Activated CD4-positive, alpha-beta memory T cell treated with anti-CD3 and anti-CD28 coated beads, Interleukin-2, amount 10 ng/mL, durations not matched to agents 7 days and 5 days (primary cell): ENCODE measurements around the gene SUB1. TPM values are rescaled to one million over a fixed set of nuclear protein-coding genes. Genes with fewer than 3 reads are reported as not detected.

Experiments used
- CTCF ChIA-PET: fragments of 350-600 bp; sonication (Branson Sonifier 250); formaldehyde crosslinking; loops from one replicate; lab custom pipeline; 2021; ENCODE audit warnings: antibody characterized with exemption, inconsistent platforms; lab: Charles Lee
- POLR2A ChIA-PET: fragments of 350-600 bp; sonication (Branson Sonifier 250); formaldehyde crosslinking; loops from one replicate; lab custom pipeline; 2021; ENCODE audit warnings: antibody characterized with exemption; lab: Charles Lee
- DNase-seq: peaks from one replicate; pipeline ENCODE4 v3.0.0-alpha.2; 2020
- H3K27ac Mint-ChIP-seq: one replicate; pipeline ENCODE4 v1.8.0; 2021; ENCODE audit warnings: mild to moderate bottlenecking, mixed read lengths
- H3K27me3 Mint-ChIP-seq: one replicate; pipeline ENCODE4 v1.8.0; 2021; ENCODE audit warnings: mixed read lengths
- H3K36me3 Mint-ChIP-seq: one replicate; pipeline ENCODE4 v1.8.0; 2021; ENCODE audit warnings: low read depth, mixed read lengths
- H3K4me1 Mint-ChIP-seq: one replicate; pipeline ENCODE4 v1.8.0; 2021; ENCODE audit warnings: mixed read lengths
- H3K4me3 Mint-ChIP-seq: one replicate; pipeline ENCODE4 v1.8.0; 2021; ENCODE audit warnings: mild to moderate bottlenecking, mixed read lengths
- H3K9me3 Mint-ChIP-seq: one replicate; pipeline ENCODE4 v1.8.0; 2021; ENCODE audit warnings: mixed read lengths
- total RNA-seq, 2 experiments: library from RNA; stranded (reverse); gene quantifications; one replicate each; pipeline ENCODE4 v1.2.3, GENCODE V29; 2021

The SUB1 gene
- total RNA-seq, 2 experiments from 2014 or later = 603 to 618 TPM

DNA sequence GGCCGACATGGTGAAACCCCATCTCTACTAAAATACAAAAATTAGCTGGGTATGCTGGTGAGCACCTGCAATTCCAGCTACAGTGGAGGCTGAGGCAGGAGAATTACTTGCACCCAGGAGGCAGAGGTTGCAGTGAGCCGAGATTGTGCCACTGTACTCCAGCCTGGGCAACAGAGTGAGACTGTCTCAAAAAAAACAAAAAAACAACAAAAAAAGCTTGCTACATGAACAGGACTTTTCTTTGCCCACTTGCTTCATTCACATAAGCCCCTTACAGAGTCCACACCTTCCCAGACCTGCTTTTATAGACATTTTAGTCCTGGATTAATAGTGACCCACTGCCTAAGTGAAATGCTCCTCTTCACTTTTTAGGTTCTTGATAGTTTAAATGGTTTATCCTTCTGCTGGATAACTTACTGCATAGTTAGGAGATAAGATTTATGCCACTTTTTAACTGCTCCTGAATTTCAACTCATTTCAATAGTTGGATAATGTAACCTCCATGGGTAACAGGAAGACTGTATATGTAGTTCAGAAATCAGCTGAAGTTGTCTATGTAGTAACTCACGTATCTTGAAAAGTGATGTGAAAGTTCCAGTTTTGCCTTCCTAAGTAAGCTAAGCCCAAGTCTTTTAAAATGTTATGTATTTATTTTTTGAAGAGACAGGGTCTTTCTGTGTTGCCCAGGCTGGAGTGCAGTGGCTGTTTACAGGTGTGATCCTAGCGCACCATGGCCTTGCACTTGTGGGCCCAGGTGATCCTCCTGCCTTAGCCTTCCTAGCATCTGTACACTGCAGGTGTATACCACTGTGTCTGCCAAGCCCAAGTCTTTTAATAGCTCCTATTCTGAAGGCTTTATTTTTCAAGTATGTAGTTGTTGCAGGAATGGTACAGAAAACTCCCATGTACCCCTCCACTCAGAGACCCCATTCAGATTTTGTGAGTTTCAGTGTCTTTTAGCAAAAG, 19.7 kb downstream of the SUB1 start:
- no peak overlapping the region for H3K4me3 Mint-ChIP-seq
- peaks cover 72% of the 10 kb centered on the region for H3K36me3 Mint-ChIP-seq
- CTCF ChIA-PET = interaction anchor here (1.6 kb wide), 1 partner anchor 15 kb away, joined by 8 read pairs; no protein-coding TSS in a partner anchor
- POLR2A ChIA-PET = no interaction called here
- peaks cover 23% of the 10 kb centered on the region for H3K4me1 Mint-ChIP-seq
- peak overlapping the region; percentile 24 for H3K27ac Mint-ChIP-seq
- H3K27me3 Mint-ChIP-seq = no peaks in the 10 kb centered on the region
- H3K9me3 Mint-ChIP-seq = no peaks in the 10 kb centered on the region
- no peak for DNase-seq

DNA sequence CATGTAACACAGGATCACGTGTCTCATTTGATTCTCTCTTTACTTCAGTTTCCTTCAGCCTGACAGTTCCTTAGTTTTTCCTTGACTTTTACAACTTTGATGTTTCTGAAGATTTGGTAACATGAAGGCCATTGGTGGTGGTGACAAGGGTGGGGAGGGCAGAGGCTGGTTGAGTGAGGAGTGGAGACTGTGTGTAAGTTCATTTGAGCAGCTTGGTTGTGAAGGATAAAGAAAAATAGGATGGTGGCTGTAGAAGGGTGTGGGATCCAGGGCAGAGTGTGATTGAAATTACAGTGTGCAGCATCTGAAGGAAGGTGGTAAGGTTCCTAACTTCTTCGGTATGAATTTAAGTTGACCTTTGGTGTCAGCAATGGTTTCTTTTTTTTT, 20.4 kb downstream of the SUB1 start:
- H3K27me3 Mint-ChIP-seq = no peaks in the 10 kb centered on the region
- H3K9me3 Mint-ChIP-seq = no peaks in the 10 kb centered on the region
- ChIA-PET POLR2A (no interaction called here), CTCF (interaction anchor here (0.7 to 1.6 kb wide), 2 partner anchors 16 to 521 kb away, joined by 4 to 8 read pairs; no protein-coding TSS in a partner anchor)
- H3K4me1 Mint-ChIP-seq = peaks cover 21% of the 10 kb centered on the region
- no peak overlapping the region for H3K27ac Mint-ChIP-seq
- H3K36me3 Mint-ChIP-seq = peaks cover 74% of the 10 kb centered on the region
- H3K4me3 Mint-ChIP-seq = no peak overlapping the region
- no peak for DNase-seq

DNA sequence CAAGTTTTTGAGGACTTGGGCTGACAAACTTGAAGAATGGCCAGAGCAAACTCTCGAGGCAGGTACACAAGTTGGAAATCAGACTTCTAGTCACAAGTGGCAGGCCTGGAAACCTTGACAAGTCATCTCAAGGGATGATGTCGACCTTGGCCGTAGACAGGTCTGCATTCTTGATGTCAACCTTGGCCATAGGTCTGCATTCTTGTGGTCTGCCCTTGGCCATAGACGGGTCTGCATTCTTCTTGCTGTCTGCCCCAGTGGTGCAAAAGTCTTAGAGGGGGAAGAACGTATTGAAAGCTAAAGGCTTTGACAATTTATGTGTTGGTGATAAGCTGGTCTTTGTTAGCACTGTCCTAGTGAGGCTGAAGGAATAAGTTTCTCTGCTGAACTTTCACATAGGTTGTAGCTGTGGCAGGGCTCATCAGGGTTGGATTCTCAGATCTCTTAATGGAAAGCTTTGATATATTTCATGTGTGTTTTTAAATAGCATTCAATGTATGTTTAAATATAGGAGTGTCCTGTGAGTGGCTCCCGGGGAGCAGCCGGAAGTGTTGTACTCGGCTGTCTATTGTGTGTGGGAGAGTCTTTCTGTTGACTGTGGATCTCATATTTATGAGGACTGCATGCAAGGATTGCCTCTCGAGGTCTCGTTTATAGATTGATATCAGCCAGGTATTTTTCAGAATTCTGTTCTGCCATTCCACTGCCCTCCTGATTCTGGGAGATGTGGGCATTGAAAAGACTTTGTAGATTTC, 27.0 kb downstream of the SUB1 start:
- ChIA-PET POLR2A (no interaction called here), CTCF (interaction anchor here (0.8 to 4.3 kb wide), 9 partner anchors 13 to 381 kb away, joined by 3 to 36 read pairs (median 4); no protein-coding TSS in a partner anchor)
- DNase-seq = no peak
- no peak overlapping the region for H3K27ac Mint-ChIP-seq
- no peaks in the 10 kb centered on the region for H3K27me3 Mint-ChIP-seq
- H3K9me3 Mint-ChIP-seq = no peaks in the 10 kb centered on the region
- no peak overlapping the region for H3K4me3 Mint-ChIP-seq
- H3K36me3 Mint-ChIP-seq = peaks cover 25% of the 10 kb centered on the region
- H3K4me1 Mint-ChIP-seq = peaks cover 7% of the 10 kb centered on the region

DNA sequence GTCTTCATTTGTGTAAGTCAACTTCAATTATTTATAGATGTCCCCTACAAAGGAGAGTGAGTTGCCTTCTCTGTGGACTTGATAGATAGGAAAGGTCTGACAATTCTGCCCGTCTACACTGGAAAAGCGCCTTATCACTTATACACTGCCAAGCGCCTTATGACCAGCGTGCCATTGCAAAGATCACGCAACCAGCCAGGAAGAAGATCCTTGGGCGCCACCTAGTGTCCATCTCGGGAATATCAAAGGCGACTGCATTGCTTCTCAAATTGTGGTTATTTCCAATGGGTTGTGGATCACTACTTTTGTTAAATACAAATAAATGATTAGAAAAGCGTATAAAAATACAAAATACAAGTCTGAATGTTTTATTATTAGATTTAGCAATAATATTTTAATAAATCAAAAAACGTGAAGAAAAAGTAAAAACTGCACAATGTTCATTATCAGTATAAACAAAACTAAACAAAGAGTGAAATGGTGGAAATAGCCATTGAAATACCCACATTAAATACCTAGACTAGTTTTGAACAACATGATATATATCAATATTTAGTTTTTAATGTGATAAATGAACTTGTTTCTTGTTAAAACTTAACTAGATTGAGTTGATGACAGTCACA, 27.8 kb downstream of the SUB1 start:
- no peaks in the 10 kb centered on the region for H3K9me3 Mint-ChIP-seq
- H3K36me3 Mint-ChIP-seq = peaks cover 20% of the 10 kb centered on the region
- peak; percentile 86 for DNase-seq
- ChIA-PET CTCF (interaction anchor here (0.8 to 4.3 kb wide), 10 partner anchors 14 to 382 kb away, joined by 3 to 36 read pairs (median 4); no protein-coding TSS in a partner anchor), POLR2A (no interaction called here)
- H3K27ac Mint-ChIP-seq = no peak overlapping the region
- no peak overlapping the region for H3K4me3 Mint-ChIP-seq
- no peaks in the 10 kb centered on the region for H3K27me3 Mint-ChIP-seq
- H3K4me1 Mint-ChIP-seq = peaks cover 7% of the 10 kb centered on the region

DNA sequence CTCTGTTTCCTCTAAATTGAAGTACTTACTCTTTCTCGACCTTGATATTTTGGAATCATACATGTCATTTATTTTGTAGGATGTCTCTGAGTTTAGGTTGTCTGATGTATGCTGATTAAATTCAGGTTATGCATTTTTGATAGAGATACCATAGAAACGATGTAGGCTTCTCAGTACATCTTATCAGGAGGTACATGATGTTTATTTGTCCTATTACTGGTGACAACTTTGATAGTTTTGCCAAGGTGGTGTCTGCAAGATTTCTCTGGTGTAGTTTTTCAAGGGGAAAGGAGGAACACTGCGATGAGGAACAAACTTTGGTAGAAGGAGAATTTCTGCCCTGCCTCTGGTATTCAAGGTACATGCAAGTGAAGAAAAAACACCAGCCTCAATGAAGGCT, 29.9 kb downstream of the SUB1 start:
- H3K4me1 Mint-ChIP-seq = peaks cover 7% of the 10 kb centered on the region
- CTCF ChIA-PET = interaction anchor here (0.6 to 2.3 kb wide), 2 partner anchors 126 to 243 kb away, joined by 6 to 14 read pairs; no protein-coding TSS in a partner anchor
- no peak overlapping the region for H3K27ac Mint-ChIP-seq

DNA sequence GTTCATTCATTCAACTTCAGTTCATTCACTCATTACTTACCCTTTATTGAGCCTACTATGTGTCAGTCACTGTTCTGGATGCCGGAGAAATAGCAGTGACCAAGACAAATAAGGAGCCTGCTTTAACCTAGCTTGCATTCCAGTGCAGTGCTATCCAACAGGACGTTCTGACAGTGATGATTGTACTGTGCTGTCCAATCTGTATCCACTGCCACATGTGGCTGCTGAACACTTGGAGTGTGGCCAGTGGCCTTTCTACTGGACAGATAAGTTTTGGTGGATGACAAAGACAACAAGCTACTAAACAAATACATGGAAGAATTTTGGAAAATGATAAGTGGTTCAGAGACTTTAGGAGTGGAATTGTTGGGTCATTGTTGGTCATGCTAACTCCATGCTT, 33.6 kb downstream of the SUB1 start:
- Mint-ChIP-seq H3K4me3 (no peak overlapping the region), H3K4me1 (peaks cover 4% of the 10 kb centered on the region), H3K27ac (no peak overlapping the region), H3K27me3 (no peaks in the 10 kb centered on the region), H3K9me3 (no peaks in the 10 kb centered on the region), H3K36me3 (peaks cover 3% of the 10 kb centered on the region)
- POLR2A ChIA-PET = no interaction called here
- CTCF ChIA-PET = interaction anchor here (2.1 kb wide), 1 partner anchor 29 kb away, joined by 8 read pairs; no protein-coding TSS in a partner anchor
- no peak for DNase-seq

More for the DNA sequence above, 29.9 kb downstream of the SUB1 start:
- Mint-ChIP-seq H3K4me3 (no peak overlapping the region), H3K27me3 (no peaks in the 10 kb centered on the region), H3K9me3 (no peaks in the 10 kb centered on the region), H3K36me3 (peaks cover 8% of the 10 kb centered on the region)
- POLR2A ChIA-PET = no interaction called here
- DNase-seq = no peak

DNA sequence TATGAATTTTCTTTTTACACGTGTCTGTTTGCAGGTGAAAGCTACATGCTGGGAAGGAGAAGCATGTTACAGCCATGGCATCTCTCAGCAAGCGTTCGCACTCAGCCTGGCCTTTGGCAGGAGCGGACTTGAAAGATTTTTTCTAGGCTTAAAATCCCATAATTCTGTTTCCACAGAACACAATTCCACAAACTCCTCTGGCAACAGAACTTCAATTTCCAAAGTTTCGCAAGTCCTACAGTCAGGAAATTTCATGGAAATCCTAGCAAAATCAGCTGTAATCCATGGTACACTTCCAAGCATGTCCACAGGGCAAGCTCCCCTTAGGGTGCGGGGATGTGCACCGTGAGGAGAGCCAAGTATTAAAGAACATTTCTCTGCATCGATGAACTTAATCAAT, 35.9 kb downstream of the SUB1 start:
- H3K27ac Mint-ChIP-seq = no peak overlapping the region
- CTCF ChIA-PET = interaction anchor here (1.0 kb wide), 1 partner anchor 131 kb away, joined by 3 read pairs; no protein-coding TSS in a partner anchor
- peaks cover 2% of the 10 kb centered on the region for H3K27me3 Mint-ChIP-seq
- H3K9me3 Mint-ChIP-seq = no peaks in the 10 kb centered on the region
- no peak for DNase-seq
- no peak overlapping the region for H3K4me3 Mint-ChIP-seq
- no peaks in the 10 kb centered on the region for H3K36me3 Mint-ChIP-seq
- H3K4me1 Mint-ChIP-seq = peaks cover 4% of the 10 kb centered on the region
- POLR2A ChIA-PET = no interaction called here

DNA sequence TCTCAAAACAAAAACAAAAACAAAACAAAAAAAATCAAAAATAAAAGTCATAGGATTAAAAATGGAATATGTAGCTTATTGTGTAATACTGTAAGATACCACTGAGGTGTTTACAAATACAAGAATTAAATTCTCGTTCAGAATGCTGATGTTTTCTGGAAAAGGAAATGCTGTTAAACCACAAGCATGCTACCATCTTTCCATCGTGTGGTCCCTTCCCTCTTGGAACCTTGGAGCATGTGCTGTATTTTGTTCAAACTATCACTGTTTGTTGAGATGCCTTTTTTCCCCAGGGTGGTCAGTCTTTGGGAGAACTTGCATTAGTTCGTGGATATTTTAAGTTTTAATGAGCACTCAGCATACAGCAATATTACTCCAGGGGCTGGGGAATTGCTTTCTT, 39.7 kb downstream of the SUB1 start:
- Mint-ChIP-seq H3K36me3 (no peaks in the 10 kb centered on the region), H3K27me3 (peaks cover 2% of the 10 kb centered on the region), H3K4me3 (no peak overlapping the region), H3K4me1 (no peaks in the 10 kb centered on the region), H3K27ac (no peak overlapping the region), H3K9me3 (no peaks in the 10 kb centered on the region)
- CTCF ChIA-PET = no interaction called here
- DNase-seq = no peak
- POLR2A ChIA-PET = no interaction called here

DNA sequence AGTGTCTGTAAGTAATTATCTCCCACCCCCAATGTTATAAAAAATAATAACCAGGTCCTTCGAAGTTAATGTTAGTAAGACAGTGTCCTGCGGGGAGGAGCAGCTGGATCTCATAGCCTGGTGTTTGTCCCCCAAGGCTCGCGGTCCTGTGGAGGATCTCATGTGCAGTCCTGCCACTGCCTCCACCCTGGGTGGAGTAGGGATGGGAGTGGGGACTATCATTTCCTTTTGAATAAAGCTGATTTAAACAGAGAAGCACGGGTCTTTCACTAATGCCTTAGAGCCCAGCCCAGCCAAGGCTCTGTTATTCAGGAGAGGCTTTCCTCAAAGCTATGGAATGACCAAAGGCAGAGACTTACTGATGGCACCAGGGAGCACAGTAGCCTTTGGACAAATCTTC, 40.2 kb downstream of the SUB1 start:
- H3K9me3 Mint-ChIP-seq = no peaks in the 10 kb centered on the region
- H3K4me1 Mint-ChIP-seq = no peaks in the 10 kb centered on the region
- no peak for DNase-seq
- peaks cover 2% of the 10 kb centered on the region for H3K27me3 Mint-ChIP-seq
- no peaks in the 10 kb centered on the region for H3K36me3 Mint-ChIP-seq
- H3K27ac Mint-ChIP-seq = no peak overlapping the region
- H3K4me3 Mint-ChIP-seq = no peak overlapping the region
- ChIA-PET POLR2A (no interaction called here), CTCF (no interaction called here)

DNA sequence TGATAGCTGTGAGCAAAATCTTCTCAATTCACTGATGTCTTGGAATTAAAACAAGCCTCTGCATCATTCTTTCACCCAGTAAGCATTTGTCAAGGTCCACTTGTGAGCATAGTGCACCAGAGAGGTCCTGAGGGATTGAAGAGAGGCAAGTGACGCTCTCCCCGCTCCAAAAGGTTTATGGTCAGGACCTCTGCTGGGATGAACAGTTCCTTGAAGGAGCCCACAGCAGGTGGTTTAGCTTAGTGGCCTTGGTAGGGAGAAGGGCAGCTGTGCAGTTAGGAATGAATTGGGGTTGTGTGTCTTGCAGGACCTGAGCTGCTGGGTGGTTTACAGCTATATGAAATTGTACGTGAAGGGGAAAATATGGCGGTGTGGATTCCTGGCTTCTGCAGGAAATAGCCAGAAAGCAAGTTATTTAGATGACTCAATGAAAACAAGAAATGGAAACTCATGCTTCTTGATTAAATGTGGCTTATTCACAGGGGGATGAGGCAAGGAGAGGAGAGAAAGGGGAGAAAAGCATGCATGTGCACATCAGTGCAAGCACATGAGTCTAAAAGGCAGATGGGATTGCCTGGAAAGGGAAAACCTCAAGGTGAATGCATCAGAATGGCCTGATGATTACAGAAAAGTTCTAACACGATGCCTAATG, 42.0 kb downstream of the SUB1 start:
- Mint-ChIP-seq H3K4me1 (no peaks in the 10 kb centered on the region), H3K27ac (no peak overlapping the region), H3K36me3 (no peaks in the 10 kb centered on the region), H3K4me3 (no peak overlapping the region), H3K27me3 (peaks cover 4% of the 10 kb centered on the region), H3K9me3 (no peaks in the 10 kb centered on the region)
- POLR2A ChIA-PET = no interaction called here
- CTCF ChIA-PET = no interaction called here
- no peak for DNase-seq

DNA sequence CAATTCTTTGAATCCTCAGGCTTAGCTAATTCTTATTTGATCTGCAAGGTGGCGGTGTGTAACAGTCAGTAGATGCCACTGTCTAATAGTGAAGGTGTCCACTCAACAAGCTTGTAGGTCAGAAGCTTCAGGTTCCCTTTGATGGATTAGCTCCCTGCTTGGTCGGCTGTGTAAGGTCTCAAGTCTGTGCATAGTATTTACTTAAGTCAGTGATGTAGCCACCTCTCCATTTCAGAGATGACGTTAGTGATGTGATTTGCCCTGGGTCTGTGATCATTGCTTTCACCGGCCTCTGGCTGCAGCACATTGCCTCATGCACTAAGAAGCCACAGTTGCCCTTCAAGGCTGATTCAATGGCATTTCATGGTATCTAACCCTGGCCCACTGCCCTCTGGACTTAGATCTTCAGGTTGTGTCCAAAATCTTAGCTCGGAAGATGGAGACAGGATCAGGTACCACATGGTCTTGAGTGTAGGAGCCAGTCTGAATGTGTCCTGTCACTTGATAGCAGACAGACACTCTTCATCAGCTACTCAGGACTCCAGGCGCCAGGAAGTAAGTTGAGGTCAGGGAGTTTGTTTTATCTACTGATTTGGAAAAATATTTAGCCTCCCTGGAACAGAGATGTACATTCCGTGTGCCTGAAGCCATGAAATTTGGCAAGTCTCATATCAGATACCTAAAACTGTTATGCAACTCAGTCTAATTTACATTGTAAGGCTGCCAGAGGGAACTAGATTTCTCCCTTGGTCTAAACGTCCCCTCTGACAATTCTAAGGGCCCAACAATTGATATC, 42.9 kb downstream of the SUB1 start:
- Mint-ChIP-seq H3K27ac (no peak overlapping the region), H3K9me3 (no peaks in the 10 kb centered on the region), H3K4me1 (no peaks in the 10 kb centered on the region), H3K36me3 (no peaks in the 10 kb centered on the region), H3K4me3 (no peak overlapping the region), H3K27me3 (peaks cover 4% of the 10 kb centered on the region)
- CTCF ChIA-PET = no interaction called here
- DNase-seq = no peak
- POLR2A ChIA-PET = no interaction called here
